HCT116 (cell line): Measurements from ENCODE around the gene BCL2L11. TPM values are rescaled to one million over a fixed set of nuclear protein-coding genes. Genes with fewer than 3 reads are reported as not detected.

Experiments used
- ATAC-seq: fragments of 200-7000 bp; cut with Tn5 transposase; 2 replicates; pipeline ENCODE4 v1.9.1; 2020; ENCODE audit warnings: mild to moderate bottlenecking, moderate library complexity
- BruUV-seq: library from RNA; stranded (reverse); fragments of 400-500 nt; replicated peaks from 2 replicates; lab custom pipeline; 2021; lab: Mats Ljungman, UMichigan
- CTCF ChIA-PET: fragments of 300-600 bp; sonication (Branson Sonifier 250); formaldehyde crosslinking; loops from one replicate; lab custom pipeline; 2021; ENCODE audit warnings: antibody characterized with exemption; lab: Charles Lee
- POLR2A ChIA-PET: fragments of 300-600, 350-600 bp; sonication (Branson Sonifier 250); formaldehyde crosslinking; loops from one replicate; lab custom pipeline; 2021; ENCODE audit warnings: antibody characterized with exemption; lab: Charles Lee
- RAD21 ChIA-PET, 2 experiments: fragments of 300-600 bp; sonication (Branson Sonifier 250); formaldehyde crosslinking; loops; one replicate each; lab custom pipeline; 2023; ENCODE audit warnings: low total read pairs in 2 of 2; ENCODE audit not compliant: uncharacterized antibody in 2 of 2, unreplicated experiment in 2 of 2, low non-redundant PET in 1 of 2; lab: Charles Lee
- DNase-seq: peaks from one replicate; pipeline ENCODE4 v3.0.0-alpha.2; 2010; ENCODE audit warnings: low read depth, low spot score
- H2AFZ ChIP-seq: fragments of 200-600 bp; shearing (Covaris generic), sonication (generic); 2 replicates; pipeline ENCODE4 v1.6.1; 2017; ENCODE audit warnings: low read depth, mixed run types, mixed read lengths, antibody characterized with exemption, low read length; ENCODE audit not compliant: poor library complexity, severe bottlenecking
- H3K27ac ChIP-seq: 2 replicates; pipeline ENCODE4 v1.5.1; 2012; ENCODE audit warnings: low read depth, low read length
- H3K27me3 ChIP-seq: fragments of 200-600 bp; sonication (generic); 2 replicates; pipeline ENCODE4 v1.6.1; 2016; ENCODE audit warnings: mixed run types, low read length, mixed read lengths; ENCODE audit not compliant: insufficient read depth
- H3K36me3 ChIP-seq, 2 experiments: fragments of 200-500 bp in 1 of 2; fragments of 200-600 bp in 1 of 2; sonication (Bioruptor generic) in 1 of 2; sonication (generic) in 1 of 2; 2 replicates each; pipeline versions ENCODE4 v1.5.1 to v1.6.1; 2014 to 2016; ENCODE audit warnings: low read length in 2 of 2, inconsistent platforms in 1 of 2, mixed read lengths in 1 of 2, mixed run types in 1 of 2; ENCODE audit not compliant: insufficient read depth in 2 of 2, control insufficient read depth in 1 of 2
- H3K4me1 ChIP-seq, 2 experiments: fragments of 200-600 bp in 1 of 2; sonication (generic) in 1 of 2; 2 replicates each; pipeline versions ENCODE4 v1.5.1 to v1.6.1; 2012 to 2017; ENCODE audit warnings: low read length in 2 of 2, inconsistent platforms in 1 of 2, mild to moderate bottlenecking in 1 of 2, mixed read lengths in 1 of 2, mixed run types in 1 of 2, moderate library complexity in 1 of 2; ENCODE audit not compliant: insufficient read depth in 2 of 2, control insufficient read depth in 1 of 2
- H3K4me2 ChIP-seq: fragments of 200-600 bp; sonication (generic); 2 replicates; pipeline ENCODE4 v1.6.1; 2017; ENCODE audit warnings: mixed run types, low read length, mixed read lengths
- H3K4me3 ChIP-seq, 2 experiments: fragments of 200-600 bp in 1 of 2; sonication (generic) in 1 of 2; replicated peaks in 1 of 2; 2 replicates each; pipeline ENCODE4 v1.5.1; 2011 to 2016; ENCODE audit warnings: low read length in 2 of 2, control low read depth in 1 of 2, low read depth in 1 of 2, mild to moderate bottlenecking in 1 of 2, mixed read lengths in 1 of 2, mixed run types in 1 of 2
- H3K79me2 ChIP-seq: fragments of 200-600 bp; sonication (generic); 2 replicates; pipeline ENCODE4 v1.6.1; 2017; ENCODE audit warnings: mild to moderate bottlenecking, mixed run types, low read length, moderate library complexity, mixed read lengths; ENCODE audit not compliant: insufficient read depth
- H3K9ac ChIP-seq: fragments of 200-600 bp; sonication (generic); 2 replicates; pipeline ENCODE4 v1.6.1; 2016; ENCODE audit warnings: low read length, mixed read lengths
- H3K9me2 ChIP-seq: fragments of 200-600 bp; sonication (generic), shearing (Covaris generic); 2 replicates; pipeline ENCODE4 v1.6.1; 2017; ENCODE audit warnings: mixed run types, mild to moderate bottlenecking, moderate library complexity; ENCODE audit not compliant: insufficient read depth
- H3K9me3 ChIP-seq, 2 experiments: fragments of 200-500 bp in 1 of 2; fragments of 200-600 bp in 1 of 2; sonication (Bioruptor generic) in 1 of 2; sonication (generic) in 1 of 2; 2 replicates each; pipeline ENCODE4 v1.6.1; 2014 to 2017; ENCODE audit warnings: low read length in 2 of 2, mixed read lengths in 2 of 2, inconsistent platforms in 1 of 2, low read depth in 1 of 2, mild to moderate bottlenecking in 1 of 2, mixed run types in 1 of 2, moderate library complexity in 1 of 2; ENCODE audit not compliant: control insufficient read depth in 1 of 2, insufficient read depth in 1 of 2
- H4K20me1 ChIP-seq: fragments of 200-600 bp; sonication (generic), shearing (Covaris generic); 2 replicates; pipeline ENCODE4 v1.6.1; 2017; ENCODE audit warnings: mixed run types, mild to moderate bottlenecking, moderate library complexity; ENCODE audit not compliant: insufficient read depth
- CBX3 ChIP-seq: IDR thresholded peaks from 2 replicates; pipeline ENCODE4 v1.6.1; 2012; ENCODE audit warnings: low read depth
- CEBPB ChIP-seq: IDR thresholded peaks from 2 replicates; pipeline ENCODE4 v1.6.1; 2012; ENCODE audit warnings: low read depth
- EGR1 ChIP-seq: IDR thresholded peaks from 2 replicates; pipeline ENCODE4 v1.6.1; 2012; ENCODE audit warnings: low read depth
- FOSL1 ChIP-seq: IDR thresholded peaks from 2 replicates; pipeline ENCODE4 v1.6.1; 2012; ENCODE audit warnings: low read depth
- JUND ChIP-seq: IDR thresholded peaks from 2 replicates; pipeline ENCODE4 v1.6.1; 2012
- POLR2A ChIP-seq: IDR thresholded peaks from 2 replicates; pipeline ENCODE4 v1.7.0; 2011; ENCODE audit warnings: borderline replicate concordance; ENCODE audit not compliant: insufficient read depth, insufficient read length; ENCODE audit errors: extremely low read depth
- RAD21 ChIP-seq: IDR thresholded peaks from 2 replicates; pipeline ENCODE4 v1.6.1; 2012; ENCODE audit warnings: low read depth, mild to moderate bottlenecking
- SIN3A ChIP-seq: IDR thresholded peaks from 2 replicates; pipeline ENCODE4 v1.6.1; 2012; ENCODE audit warnings: low read depth
- SRF ChIP-seq: IDR thresholded peaks from 2 replicates; pipeline ENCODE4 v1.6.1; 2012; ENCODE audit warnings: low read depth
- TCF7L2 ChIP-seq: IDR thresholded peaks from 2 replicates; pipeline ENCODE4 v1.7.0; 2011; ENCODE audit warnings: borderline replicate concordance, inconsistent platforms; ENCODE audit not compliant: insufficient read depth, insufficient read length; ENCODE audit errors: extremely low read depth
- ZNF274 ChIP-seq: fragments of 200-500 bp; sonication (Bioruptor generic); IDR thresholded peaks from 2 replicates; pipeline ENCODE4 v1.6.1; 2014; ENCODE audit warnings: mild to moderate bottlenecking, low read depth, low read length, inconsistent platforms
- intact Hi-C: fragments of 100-400 bp; cut with micrococcal nuclease; formaldehyde crosslinking; loops from 2 replicates; pipeline ENCODE4 v1.10.0; 2022
- total RNA-seq: library from RNA; stranded (reverse); gene quantifications from one replicate; pipeline ENCODE4 v1.2.1, GENCODE V29; 2021; ENCODE audit not compliant: unreplicated experiment
- TF ChIP-seq, protein P1 (sequence below), 3 experiments: fragments of 200-600 bp in 1 of 3; sonication (generic) in 1 of 3; IDR thresholded peaks in 2 of 3; conservative IDR thresholded peaks in 1 of 3; 2 replicates each; pipeline ENCODE4 v1.5.1; 2012 to 2017; ENCODE audit warnings: low read depth in 2 of 3, low read length in 2 of 3, antibody characterized with exemption in 1 of 3, borderline replicate concordance in 1 of 3, control low read depth in 1 of 3, mild to moderate bottlenecking in 1 of 3, mixed read lengths in 1 of 3, mixed run types in 1 of 3, moderate library complexity in 1 of 3; ENCODE audit not compliant: insufficient read depth in 1 of 3

Gene BCL2L11
- total RNA-seq, 1 experiment from 2014 or later, result 17.8 TPM

DNA sequence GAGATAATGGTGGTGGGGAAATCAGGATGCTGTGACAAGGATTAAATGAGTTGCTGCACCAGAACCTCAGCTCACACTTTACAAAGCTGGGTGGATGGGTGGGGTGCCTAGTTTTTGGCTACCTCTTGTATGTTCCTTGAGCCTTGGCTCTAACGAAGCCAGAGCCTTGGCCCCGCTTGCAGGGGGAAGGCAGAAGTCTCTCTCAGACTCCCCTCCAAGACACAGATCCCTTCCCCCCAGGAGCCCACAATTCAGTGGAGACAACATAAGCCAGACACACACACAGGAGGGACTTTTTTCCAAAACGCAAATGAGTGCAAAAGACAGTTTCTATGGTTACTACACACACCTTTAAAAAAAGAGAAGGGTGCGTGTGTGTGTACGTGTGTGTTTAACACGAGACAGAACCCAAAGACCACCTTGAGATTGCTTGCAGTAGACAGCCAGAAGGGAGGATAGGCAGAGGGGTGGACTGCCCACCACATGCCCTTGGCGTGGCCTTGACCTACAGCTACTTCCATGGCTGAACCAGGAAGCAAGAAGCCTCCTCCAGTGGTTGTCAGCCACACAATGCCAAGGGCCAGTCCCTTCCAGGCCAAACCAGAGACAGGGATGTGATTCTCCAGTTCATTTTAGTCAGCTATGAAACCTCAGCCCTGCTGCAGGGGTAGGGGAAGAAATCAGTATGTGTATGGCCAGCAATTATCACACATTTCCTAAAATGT, 70.3 kb downstream of the BCL2L11 start:
- POLR2A ChIA-PET, result no interaction called here
- BruUV-seq, result no TSS peak

More for the DNA sequence above, 70.3 kb downstream of the BCL2L11 start:
- H3K27me3 ChIP-seq, result no peaks in the 10 kb centered on the region
- CTCF ChIA-PET, result no interaction called here
- no peaks in the 10 kb centered on the region for H4K20me1 ChIP-seq
- no peak overlapping the region for H3K4me3 ChIP-seq
- H2AFZ ChIP-seq, result no peak overlapping the region
- intact Hi-C loops, result no loop called here
- H3K4me2 ChIP-seq, result no peak overlapping the region
- H3K9me2 ChIP-seq, result no peaks in the 10 kb centered on the region
- ATAC-seq, result no peak
- no peak for TF ChIP-seq CEBPB
- TF ChIP-seq EGR1, result no peak
- no peak for TF ChIP-seq SRF
- TF ChIP-seq JUND, result no peak
- no peak for TF ChIP-seq CBX3
- no peak for TF ChIP-seq FOSL1
- TF ChIP-seq, protein P1, sequence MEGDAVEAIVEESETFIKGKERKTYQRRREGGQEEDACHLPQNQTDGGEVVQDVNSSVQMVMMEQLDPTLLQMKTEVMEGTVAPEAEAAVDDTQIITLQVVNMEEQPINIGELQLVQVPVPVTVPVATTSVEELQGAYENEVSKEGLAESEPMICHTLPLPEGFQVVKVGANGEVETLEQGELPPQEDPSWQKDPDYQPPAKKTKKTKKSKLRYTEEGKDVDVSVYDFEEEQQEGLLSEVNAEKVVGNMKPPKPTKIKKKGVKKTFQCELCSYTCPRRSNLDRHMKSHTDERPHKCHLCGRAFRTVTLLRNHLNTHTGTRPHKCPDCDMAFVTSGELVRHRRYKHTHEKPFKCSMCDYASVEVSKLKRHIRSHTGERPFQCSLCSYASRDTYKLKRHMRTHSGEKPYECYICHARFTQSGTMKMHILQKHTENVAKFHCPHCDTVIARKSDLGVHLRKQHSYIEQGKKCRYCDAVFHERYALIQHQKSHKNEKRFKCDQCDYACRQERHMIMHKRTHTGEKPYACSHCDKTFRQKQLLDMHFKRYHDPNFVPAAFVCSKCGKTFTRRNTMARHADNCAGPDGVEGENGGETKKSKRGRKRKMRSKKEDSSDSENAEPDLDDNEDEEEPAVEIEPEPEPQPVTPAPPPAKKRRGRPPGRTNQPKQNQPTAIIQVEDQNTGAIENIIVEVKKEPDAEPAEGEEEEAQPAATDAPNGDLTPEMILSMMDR (IDR thresholded peaks at IDR 0.05 in 2 of 3, conservative IDR thresholded peaks at IDR 0.05 in 1 of 3; ENCODE audit: borderline replicate concordance in 1 of 3, insufficient read depth in 1 of 3, low read depth in 2 of 3, low read length in 2 of 3), result no peak
- TF ChIP-seq SIN3A, result no peak
- no peak for TF ChIP-seq POLR2A
- no peak for TF ChIP-seq TCF7L2
- TF ChIP-seq RAD21, result no peak
- TF ChIP-seq ZNF274, result no peak
- TF ChIP-seq, all 23 proteins: peak for 0
- no peak overlapping the region for H3K27ac ChIP-seq
- DNase-seq, result no peak
- no peak overlapping the region for H3K9ac ChIP-seq
- no peaks in the 10 kb centered on the region for H3K79me2 ChIP-seq
- no peaks in the 10 kb centered on the region for H3K9me3 ChIP-seq
- no peaks in the 10 kb centered on the region for H3K36me3 ChIP-seq
- H3K4me1 ChIP-seq, result no peaks in the 10 kb centered on the region
- RAD21 ChIA-PET, result no interaction called here
